ENCODE results near the gene SLC24A3.

The SLC24A3 gene

DNA sequence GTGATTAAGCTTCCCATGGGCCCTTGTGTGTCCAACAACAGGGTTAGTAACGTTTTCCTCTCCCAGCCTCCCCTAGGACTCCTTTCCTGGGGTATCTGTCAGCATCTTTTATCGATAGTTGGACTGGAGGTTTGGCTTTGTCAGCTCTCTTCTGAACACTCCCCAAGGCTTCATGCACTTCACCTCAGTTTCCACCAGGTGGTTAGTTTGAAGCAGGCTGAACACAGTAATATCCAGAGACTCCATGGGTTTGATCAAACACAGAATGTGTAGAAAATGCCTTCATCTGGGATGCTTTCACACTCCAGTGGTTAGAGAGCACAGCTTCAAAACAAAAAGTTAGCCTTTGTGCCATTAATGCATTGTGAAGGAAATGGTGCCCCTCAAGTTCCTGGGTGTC is 139.1 kb downstream of the SLC24A3 start:
- DNase-seq, result no peak

DNA sequence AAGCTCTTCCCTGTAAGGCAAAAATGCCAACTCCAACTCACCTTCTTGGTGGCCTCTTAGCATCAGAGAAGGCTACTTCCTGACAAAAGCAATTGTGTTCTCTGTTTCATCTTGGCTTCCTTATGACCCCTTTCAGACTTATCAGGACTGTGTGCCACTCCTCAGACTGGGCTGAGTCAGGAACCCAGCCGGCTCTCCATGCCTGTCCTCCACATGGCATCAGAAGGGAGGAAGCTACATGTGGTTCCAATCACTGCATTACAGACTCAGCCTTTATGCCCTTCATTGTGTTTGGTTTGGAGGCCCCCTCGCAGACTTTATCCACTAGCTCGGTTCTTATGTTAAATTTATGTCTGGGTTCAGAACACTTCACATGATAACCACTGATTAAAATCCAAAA is 142.5 kb downstream of the SLC24A3 start:
- DNase-seq, result no peak

DNA sequence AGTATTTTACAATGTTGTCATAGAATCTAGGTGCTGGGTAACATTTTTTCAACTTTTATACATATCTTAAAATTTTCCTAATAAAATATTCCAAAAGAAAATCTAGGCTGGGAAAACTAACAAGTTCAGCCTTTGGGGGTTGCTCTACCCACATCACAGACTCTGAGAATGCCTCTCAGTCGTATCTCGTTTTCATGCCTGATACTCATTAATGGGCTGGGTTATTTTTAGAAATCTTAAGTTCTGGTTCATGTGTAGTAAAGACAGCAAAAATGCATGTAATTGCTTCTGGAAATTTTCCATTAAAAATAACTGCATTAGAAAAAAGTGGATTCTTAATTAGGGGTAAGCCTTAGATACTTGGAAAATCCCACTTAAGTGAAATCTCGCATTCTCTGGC is 149.3 kb downstream of the SLC24A3 start:
- DNase-seq, result no peak

DNA sequence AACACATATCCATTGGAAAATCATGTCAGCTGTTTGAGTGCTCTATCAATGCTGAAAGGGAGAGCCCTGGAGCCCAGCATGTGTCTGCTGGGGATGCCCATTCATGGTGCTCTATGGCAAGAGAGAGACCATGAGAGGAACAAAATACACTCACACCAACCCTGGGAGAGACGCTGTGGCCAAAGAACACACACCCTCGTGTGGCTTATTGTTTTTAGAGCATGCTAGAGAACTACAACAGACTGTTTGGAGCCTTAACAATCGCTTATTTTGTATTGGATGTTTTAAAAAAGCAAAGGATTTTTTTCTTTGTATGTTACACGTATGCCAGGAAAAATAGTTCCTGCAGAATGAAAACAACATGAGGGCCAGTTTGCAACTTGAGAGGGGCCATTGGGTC is 151.0 kb downstream of the SLC24A3 start:
- no peak for DNase-seq

DNA sequence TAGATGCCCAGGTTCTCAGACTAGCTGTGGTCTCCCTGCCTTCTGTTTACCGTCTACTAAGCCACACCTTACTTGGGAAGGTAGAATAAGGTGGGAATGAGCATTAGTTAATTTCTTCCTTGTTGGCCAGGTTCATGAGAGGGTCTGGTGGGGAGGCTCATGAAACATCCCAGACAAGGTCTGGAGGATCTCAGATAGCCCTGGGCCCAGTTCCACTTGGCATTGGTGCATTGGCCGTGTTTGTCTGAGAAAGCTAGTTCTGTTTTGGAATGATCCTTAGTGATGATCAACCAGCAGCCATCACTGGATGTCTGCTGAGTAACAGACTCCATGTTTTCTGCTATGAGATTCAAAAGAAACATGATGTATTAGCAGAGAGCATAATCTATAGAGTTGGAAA is 155.1 kb downstream of the SLC24A3 start:
- no peak for DNase-seq

DNA sequence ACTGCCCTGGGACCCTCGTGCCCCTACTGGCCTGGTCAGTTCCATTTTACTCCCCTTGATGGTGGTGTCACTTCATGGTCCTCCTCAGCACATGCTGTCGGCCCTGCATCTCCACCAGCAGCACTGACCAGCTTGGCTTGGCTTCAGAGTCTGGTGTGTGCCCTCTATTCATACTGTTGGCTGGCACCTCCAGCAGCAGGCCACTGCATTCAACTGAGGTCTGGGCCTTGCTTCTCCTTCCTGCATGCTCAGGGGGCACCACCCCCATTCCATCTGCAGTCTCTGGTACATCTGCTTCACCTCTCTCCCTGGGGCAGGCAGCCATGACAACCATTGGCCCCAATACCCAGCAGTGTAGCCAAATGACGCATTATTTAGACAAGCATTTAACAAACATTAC is 155.9 kb downstream of the SLC24A3 start:
- DNase-seq, result no peak

DNA sequence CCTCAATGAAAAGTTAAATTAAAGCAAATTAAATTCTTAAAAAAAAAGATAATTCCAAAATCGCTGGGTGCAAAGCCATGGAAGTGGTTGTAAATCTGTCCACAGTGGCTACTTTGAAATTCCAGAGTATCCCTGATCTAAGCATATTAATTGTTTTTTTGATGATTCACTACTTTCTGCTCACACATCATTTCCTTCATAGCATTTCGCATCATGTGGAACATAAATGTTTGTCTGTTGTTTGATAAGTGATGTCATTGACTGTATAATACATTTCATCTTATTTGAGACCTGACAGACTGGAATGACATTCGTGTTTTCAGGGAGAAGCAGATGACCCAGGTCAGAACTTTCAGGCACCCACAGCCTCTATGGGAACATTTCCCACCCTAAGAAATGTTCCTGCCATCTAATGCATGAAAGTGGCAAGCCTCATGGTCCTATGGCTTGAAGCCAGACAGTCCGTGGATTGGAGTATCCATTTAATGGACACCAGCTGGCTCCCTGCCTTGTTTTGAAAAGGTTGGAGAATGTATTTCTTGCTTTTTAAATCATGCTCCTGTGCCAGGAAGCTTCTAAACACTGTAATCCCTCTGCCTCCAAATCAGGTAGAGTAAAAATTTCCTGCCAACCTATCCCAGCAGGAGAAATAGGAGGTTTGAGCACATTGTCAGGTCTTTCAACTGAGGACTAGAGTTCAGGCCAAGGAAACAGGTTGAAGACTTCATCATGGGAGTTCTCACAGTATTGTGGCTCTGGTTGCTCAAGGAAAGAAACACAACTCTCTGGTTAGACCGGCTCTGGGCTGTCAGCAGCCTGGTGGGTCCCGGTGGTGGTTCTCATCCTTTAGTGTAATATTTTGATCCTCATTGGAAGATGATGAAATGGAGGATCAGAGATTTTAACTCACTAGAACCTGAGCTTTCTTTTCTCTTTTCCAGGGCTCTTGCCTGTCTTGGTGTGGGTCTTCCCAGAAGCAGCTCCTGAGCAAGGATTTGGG is 157.9 kb downstream of the SLC24A3 start:
- no peak for DNase-seq

DNA sequence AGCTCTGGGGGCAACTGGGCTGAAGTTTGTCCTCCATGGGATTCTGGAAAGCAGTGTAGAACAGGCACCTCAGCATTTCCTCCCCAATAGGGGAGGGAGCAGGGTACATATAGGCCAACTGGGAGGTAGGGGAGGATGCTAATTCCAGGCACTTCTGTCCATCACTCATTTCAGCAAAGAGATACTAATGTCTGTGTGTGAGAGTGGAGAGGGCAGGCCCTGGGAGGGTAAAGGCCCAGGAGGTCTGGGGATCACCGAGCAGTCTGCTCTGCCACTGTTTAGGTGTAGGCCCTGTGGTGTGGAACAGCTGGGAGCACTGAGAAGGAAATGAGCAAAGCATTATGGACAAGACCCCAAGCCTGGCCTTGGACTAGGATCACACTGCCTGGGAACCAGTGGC is 158.7 kb downstream of the SLC24A3 start:
- no peak for DNase-seq

DNA sequence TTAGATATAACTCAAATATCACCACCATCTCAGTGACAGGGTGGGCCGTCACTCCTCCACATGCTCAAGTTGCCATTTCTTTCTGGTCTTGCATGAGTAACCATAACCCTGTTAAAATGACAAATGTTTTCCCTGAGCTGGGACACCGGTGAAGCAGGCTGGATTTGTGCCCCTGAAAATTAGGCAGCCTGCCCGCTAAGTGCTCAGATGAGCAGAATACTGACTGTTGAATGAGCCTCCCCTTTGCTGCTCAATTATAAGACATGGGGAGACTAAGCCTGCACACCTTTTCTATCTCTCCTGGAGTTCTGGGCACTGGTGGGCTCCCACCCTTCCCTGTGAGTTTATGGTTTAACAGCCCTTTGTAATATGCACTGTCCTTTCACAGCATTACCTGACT is 161.8 kb downstream of the SLC24A3 start:
- no peak for DNase-seq

DNA sequence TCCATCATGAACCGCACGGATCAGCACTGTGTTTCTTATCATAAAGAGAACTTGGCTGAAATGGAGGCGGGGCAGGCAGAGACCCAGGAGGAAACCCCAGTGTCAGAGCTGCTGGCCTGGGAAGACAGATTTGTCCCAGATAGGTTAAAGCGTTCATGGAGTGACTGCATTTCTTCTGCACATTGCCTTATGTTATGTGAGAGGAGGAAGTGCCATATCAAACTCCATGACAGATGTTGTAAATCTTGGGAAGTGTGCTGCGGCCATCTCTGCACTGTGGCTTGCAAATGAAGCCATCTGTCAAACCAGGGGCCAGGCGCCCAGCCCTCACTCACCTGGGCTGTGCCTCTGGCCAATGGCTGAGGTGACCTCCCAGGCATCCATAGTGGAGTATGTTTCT is 163.0 kb downstream of the SLC24A3 start:
- no peak for DNase-seq

DNA sequence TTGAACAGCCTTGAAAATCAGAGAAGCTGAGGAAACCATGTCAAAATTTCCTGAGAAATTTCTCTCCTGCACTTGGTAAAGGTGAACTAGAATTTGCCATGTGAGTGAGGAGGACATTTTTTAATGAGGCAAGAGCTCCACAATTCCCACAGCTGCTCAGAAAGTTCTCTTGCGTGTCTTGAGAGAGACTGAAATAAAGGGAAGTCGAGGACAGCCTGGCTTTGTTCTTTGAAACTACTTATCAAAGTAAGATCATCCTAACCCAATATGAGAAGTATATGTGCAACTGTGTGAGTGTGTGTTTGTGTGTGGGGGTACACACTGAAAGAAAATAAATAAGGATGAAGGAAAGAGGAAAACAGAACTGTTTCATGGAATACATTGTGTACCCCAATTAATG is 163.4 kb downstream of the SLC24A3 start:
- DNase-seq, result no peak

DNA sequence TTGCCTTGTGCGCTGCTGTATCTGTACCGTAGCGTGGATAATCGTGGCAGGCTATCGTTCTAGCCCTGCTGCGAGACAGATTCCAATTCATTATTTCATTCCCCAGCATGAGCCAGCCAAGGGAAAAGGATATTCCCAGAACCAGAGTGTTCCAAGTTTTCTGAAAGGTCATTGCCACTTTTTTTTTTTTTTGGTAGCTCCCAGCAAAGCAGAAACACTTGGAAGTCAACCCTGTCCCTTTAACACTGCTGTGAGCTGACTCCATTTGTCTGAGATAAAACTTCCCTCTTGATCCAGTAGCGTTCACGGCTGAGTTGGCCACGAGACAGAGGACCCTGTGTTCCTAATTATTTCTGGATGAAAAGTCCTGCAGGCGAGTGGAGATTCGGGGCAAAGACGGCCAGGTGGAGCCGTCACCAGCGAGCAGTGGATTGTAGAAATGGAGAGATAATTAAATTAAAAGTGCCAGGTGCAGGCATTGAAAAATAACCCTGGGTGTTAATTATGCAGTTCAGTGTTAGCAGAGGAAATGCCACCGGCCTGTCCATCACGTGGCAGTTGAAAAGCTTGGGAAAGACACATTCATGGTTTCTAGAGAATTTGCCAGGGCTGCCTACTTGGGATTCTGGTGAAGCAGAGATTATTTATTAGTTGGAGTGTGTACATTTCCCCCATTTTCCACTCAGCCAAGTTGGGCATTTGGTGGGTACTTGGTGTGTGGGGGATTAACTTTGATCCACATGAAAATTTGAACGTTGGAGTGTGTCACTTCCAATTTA is 164.2 kb downstream of the SLC24A3 start:
- no peak for DNase-seq

DNA sequence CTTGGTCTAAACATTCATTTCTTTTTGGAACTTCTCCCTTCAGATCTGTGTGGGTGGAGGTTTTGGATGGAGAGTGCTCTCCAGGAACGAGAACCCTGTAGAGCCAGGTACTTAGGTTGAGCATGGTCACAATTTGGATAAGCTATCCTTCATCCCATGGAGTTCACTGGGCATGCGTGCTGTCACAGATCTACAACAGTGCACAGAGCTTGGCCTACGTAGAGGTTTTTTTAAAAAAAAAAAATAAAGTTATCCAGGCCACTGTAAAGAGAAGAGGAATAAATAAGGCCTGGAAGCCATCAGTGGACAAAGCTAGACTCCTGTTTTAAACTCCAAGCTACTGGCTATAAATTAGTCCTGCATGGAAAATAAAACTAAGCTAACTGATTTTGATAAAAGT is 165.6 kb downstream of the SLC24A3 start:
- DNase-seq, result no peak

DNA sequence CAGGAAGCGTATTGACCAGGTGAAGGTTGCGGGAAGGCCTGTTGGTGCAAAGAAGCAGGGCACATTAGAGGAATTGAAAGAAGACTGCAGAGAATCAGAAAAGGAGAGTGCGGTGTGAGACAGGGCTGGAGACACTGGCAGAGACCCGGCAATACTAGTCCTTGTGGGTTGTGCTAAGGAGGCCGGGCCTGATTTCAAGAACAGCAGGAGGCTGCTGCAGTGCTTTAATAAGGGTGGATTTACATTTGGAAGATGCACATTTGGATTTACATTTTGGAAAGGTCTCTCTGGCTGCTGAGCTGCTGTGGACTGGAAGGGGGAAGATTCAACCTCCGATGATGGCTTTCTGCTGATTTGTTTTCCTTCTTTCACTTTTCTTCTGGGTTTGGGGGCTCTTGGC is 167.8 kb downstream of the SLC24A3 start:
- no peak for DNase-seq

DNA sequence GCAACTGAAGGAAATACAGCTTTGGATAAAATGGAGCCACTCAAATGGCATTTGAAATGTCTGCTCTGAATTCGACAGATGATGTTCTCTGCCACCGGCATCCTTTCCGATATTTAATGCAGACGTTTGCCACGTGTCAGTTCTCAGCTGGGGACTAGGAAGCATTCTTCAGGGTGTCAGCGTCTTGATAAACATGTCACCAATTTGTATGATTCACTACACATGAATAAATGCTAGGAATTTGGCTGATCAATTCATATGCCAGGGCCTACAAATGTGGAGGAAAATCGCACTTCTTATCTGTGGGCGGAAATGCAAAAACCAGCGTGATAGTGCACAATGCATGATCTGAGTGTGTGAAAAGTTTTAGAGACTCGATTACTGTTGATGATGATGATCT is 169.5 kb downstream of the SLC24A3 start:
- DNase-seq, result no peak

DNA sequence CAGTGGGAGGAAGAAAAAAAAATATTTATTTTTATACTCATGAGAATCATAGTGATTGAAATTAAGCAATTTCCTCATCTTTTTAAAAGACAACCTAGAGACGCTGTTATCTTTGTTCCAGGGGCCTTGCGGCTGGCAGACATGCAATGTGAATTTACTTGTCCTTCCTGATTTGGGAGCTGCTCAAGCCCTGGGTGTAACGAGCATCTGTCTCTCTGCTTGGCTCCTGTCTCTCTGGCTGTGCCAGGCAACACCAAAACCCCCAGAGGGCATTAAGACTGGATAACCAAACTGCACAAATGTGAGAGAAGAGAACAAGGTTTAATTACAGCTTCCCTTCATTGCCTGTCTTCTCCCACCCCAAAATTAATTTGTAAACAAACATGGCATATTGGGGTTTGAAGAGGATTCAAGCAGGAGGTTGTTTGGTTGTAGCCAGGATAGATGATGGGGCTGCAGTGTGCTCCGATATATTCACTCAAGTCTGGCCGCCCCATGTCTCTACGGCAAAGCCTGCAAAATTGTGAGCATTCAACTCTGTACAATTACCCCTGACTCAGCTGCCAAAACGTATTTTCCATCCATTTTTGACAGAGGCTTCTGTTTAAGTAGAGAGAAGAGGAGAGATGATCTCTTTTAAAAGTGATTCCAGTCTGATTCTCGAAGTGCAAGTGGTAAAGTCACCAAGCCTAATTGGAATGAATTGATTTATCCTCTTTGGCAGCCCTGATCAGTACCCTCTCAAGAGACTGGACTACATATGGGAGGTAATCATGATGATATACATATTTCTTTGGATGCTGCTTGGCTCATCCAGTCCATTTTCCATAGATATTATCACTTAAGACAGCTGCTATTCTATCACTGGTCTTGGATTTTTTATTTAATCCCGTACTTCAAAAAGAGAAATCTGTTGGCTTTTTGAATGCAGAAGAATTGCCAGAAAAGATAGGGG is 170.2 kb downstream of the SLC24A3 start:
- no peak for DNase-seq

DNA sequence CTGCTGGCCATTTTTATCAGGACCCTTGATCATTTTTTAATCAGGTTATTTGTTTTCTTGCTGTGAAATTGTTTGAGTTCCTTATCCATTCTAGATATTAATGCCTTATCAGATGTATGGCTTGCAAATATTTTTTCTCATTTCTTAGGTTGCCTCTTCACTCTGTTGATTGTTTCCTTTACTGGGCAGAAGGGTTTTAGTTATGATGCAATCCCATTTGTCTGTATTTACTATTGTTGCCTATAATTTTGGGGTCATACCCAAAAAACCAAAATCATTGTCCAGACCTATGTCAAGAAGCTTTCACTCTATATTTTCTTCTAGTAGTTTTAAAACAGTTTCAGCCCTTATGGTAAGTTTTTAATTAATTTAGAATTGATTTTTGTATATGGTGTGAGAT is 172.5 kb downstream of the SLC24A3 start:
- DNase-seq, result no peak

DNA sequence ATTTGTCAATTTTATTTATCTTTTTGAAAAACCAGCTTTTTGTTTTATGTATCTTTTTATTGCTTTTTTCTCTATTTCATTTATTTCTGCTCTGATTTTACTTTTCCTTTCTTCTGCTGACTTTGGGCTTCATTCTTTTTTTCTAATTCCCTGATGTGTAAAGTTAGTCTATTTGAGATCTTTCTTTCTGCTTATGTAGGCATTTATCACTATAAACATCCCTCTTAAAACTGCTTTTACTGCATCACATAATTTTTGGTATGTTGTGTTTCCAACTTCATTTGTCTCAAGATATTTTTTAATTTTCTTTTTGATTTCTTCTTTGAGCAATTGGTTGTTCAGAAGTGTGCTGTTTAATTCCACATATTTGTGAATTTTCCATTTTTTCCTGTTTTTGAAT is 174.8 kb downstream of the SLC24A3 start:
- no peak for DNase-seq

DNA sequence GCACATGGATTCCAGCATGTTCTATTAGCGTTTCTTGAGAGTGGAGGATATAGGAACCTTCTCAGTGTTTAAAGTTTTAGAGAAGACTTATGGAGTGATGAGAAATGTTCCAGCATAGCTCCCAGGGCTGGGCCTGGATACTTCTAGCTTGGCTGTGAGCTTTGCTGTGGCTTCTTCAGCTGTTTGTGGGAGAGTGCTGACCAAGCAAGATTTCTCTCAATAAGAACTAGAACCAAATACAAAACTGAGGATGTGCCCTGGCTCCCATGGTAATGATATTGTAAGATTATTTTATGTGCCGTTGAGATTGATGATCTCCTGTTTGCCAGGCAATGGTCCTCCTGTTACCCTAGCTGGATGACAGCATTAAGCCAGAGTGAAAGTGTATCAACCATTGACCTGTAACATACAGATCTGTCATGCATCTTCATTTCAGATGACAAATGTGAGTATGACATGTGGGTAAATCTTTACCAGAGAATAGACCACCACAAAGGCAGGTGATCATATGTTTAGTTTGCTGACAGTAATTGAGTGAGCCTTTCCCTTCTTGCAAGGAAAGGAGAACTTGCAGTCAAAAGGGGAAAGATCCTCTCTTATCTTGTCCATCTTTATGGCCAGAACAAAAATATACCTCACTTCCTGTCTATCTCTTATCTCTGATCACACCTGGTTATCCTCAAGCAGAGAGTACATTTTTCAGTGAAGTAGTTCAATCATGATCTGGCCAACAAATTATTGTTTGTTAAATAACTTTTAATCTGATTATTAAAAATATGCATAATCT is 180.1 kb downstream of the SLC24A3 start:
- DNase-seq, result no peak

DNA sequence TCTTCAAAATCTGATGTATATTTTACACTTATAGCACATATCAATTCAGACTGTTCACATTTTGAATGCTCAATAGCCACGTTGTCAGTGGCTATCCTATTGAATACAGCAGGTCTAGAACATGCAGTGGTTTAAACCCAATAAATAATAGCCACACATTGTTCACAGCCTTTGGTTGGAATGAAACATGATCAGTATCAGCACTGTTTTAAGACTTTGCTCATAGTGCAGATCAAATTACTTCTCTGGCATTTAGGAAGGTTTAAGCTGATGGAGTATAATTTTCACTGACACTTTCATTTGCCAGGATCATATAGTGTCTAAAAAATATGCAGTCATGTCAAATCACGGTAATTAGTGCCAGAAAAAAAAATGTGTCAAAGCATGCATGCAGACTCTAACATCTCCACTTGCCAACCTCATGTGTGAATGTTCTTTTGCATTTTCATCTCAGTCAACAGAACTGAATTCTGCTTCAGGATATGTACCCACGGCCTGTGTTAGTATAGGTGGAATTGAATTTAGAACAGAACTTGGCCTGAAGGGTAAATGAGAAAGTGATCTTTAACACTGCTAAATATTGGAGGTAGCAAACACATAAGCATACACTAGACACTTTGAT is 184.1 kb downstream of the SLC24A3 start:
- DNase-seq, result no peak

DNA sequence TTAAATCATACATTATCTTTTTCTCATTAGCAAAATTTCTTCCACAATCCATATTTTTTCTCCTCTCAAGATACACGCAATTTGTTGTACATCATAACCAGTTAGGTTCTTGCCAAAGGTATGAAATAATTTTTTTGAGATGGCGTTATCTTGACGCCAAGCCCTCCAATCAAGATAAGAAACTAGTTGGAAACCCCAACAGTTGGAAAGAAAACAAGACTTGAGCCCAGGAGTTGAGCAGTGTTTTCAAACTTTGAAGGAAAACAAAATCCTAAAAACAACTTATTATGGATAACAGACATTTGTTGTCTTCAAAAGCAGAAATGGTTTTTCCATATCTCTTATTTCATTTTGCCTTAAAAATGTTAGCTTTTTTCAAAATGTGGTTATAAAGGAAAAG is 184.8 kb downstream of the SLC24A3 start:
- DNase-seq, result no peak

DNA sequence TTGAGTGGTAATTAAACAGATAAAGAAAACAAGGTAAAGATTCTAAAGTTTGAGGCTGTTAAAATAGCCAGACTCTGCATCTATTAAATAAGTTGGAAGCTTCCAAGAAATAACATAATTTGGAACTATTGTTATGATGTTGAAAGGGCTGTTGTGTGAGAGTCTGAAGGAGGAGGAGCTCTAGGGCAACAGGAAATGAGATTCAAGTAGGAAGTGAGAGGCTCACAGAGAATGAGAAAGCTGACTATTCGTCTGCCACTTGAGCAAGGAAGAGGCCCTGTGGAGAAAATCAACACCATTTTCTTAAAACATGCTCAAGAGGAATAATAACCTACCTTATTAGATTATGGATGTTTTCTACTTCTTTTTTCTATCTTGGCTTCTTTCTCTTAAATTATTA is 185.2 kb downstream of the SLC24A3 start:
- no peak for DNase-seq
